ENCODE measurements around the gene ZBTB25.
A peak's percentile ranks its signal among the peaks of the same experiment; 100 is the strongest.

The ZBTB25 gene

GRCh38 chr14:64450255-64450654 is 53.4 kb downstream of the ZBTB25 start:
- TF ChIP-seq GATA2 (IDR thresholded peaks at IDR 0.05; ENCODE audit: low read depth, low read length): no peak
- no peak for TF ChIP-seq GATA3 (IDR thresholded peaks at IDR 0.05; ENCODE audit: low read depth, low read length)

GRCh38 chr14:64447876-64448670 is 55.6 kb downstream of the ZBTB25 start:
- TF ChIP-seq GATA2 (IDR thresholded peaks at IDR 0.05; ENCODE audit: low read depth, low read length) (no peak), GATA3 (IDR thresholded peaks at IDR 0.05; ENCODE audit: low read depth, low read length) (no peak)

GRCh38 chr14:64444984-64445845 is 58.4 kb downstream of the ZBTB25 start:
- TF ChIP-seq GATA2 (IDR thresholded peaks at IDR 0.05; ENCODE audit: low read depth, low read length) (peak; percentile 88), GATA3 (IDR thresholded peaks at IDR 0.05; ENCODE audit: low read depth, low read length) (peak; percentile 76)

DNA sequence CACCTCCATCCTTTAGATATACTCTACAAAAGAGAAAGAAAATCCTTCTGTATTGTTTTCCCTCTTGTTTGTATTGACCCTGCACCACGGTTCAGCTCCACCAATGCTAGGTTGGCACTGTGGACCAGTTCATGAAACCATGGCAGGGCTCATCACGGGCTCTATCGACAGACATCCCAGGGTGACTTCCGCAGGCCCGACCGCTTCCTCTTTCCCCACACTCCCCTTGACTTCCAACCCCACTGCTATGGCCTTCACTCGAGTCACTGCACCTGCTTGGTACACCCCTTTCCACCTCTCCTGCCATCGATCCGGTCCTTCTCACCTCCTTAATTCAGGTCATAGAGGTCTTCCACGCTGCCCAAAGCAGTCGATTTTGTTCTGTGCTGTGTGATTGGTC is 59.5 kb downstream of the ZBTB25 start:
- no peak for TF ChIP-seq GATA3 (IDR thresholded peaks at IDR 0.05; ENCODE audit: low read depth, low read length)
- TF ChIP-seq GATA2 (IDR thresholded peaks at IDR 0.05; ENCODE audit: low read depth, low read length): no peak

- TF ChIP-seq GATA2 (IDR thresholded peaks at IDR 0.05; ENCODE audit: low read depth, low read length): no peak
- no peak for TF ChIP-seq GATA3 (IDR thresholded peaks at IDR 0.05; ENCODE audit: low read depth, low read length)
These were observed 61.2 kb downstream of the ZBTB25 start for GRCh38 chr14:64442300-64442988.

DNA sequence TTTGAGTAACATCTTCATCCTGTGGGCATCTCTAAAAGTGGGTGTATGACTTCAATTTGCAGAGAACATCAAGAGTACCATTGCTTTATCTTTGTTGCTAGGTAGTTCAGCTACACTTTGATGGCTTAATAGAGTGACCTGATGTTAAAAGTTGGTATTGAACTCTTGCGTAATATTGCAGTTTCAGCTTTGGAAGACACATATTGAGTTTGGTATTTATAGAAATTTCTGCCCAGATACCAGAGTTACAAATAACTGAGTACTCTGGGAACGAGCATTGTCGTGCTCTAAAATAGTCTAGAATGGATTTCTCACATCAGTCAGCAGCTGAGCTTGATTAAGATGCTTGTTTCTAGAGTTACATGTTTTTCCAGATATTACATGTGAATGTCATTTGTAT is 63.1 kb downstream of the ZBTB25 start:
- TF ChIP-seq GATA3 (IDR thresholded peaks at IDR 0.05; ENCODE audit: low read depth, low read length): no peak
- no peak for TF ChIP-seq GATA2 (IDR thresholded peaks at IDR 0.05; ENCODE audit: low read depth, low read length)

GRCh38 chr14:64439141-64439540 is 64.5 kb downstream of the ZBTB25 start:
- no peak for TF ChIP-seq GATA3 (IDR thresholded peaks at IDR 0.05; ENCODE audit: low read depth, low read length)
- no peak for TF ChIP-seq GATA2 (IDR thresholded peaks at IDR 0.05; ENCODE audit: low read depth, low read length)

DNA sequence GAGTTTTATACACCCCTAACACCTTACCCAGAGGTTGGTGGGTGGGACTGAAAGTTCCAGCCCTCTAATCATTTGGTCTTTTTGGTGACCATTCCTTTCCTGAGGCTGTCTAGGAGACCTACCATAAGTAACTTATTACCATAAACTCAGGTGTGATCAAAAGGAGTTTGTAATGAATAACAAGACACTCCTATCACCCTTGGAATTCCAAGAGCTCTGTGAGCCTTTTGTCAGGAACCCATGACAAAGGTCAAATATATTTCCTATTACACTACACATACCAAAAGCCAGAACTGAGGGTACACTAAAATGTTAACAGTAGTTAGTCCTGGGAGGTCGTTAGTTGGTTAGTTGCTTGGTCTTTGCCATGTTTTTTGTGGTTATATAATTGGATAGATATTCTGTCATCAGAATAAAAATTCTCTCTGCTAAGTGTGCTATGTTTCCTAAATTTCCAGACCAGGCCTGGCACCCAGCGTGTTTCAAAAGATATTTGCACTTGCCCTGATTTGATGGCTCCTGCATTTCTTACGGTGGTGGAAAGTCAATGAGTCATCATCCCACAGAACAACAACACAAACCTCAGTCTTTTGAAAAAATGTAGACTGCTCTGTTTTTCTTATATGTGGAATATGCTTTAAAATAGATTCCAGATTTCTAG is 65.3 kb downstream of the ZBTB25 start:
- TF ChIP-seq GATA3 (IDR thresholded peaks at IDR 0.05; ENCODE audit: low read depth, low read length): no peak

- TF ChIP-seq GATA2 (IDR thresholded peaks at IDR 0.05; ENCODE audit: low read depth, low read length) (no peak), GATA3 (IDR thresholded peaks at IDR 0.05; ENCODE audit: low read depth, low read length) (no peak)
These were observed 69.1 kb downstream of the ZBTB25 start for GRCh38 chr14:64434528-64434927.

- no peak for TF ChIP-seq GATA2 (IDR thresholded peaks at IDR 0.05; ENCODE audit: low read depth, low read length)
- TF ChIP-seq GATA3 (IDR thresholded peaks at IDR 0.05; ENCODE audit: low read depth, low read length): no peak
These were observed 79.7 kb downstream of the ZBTB25 start for GRCh38 chr14:64423987-64424386.

- TF ChIP-seq GATA2 (IDR thresholded peaks at IDR 0.05; ENCODE audit: low read depth, low read length) (no peak), GATA3 (IDR thresholded peaks at IDR 0.05; ENCODE audit: low read depth, low read length) (no peak)
These were observed 80.9 kb downstream of the ZBTB25 start for GRCh38 chr14:64422756-64423155.

DNA sequence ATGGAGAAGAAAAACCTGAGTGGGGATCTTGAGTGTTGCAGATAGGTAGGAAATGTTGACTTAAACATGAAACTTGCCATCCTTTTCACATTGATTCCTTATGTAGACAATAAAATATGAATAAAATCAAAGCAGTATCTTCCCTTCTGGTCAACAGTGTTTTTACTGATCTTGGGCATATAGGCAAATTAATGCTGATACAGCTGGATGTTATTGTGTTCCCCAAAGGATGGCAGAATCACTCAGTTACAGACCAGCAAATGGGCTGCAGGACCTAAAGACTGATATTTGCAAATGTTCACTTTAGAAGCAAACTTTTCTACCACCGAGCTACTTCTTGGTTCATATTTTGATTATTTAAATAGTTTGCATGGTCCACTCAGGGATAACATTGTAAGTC is 81.6 kb downstream of the ZBTB25 start:
- no peak for TF ChIP-seq GATA2 (IDR thresholded peaks at IDR 0.05; ENCODE audit: low read depth, low read length)
- no peak for TF ChIP-seq GATA3 (IDR thresholded peaks at IDR 0.05; ENCODE audit: low read depth, low read length)

DNA sequence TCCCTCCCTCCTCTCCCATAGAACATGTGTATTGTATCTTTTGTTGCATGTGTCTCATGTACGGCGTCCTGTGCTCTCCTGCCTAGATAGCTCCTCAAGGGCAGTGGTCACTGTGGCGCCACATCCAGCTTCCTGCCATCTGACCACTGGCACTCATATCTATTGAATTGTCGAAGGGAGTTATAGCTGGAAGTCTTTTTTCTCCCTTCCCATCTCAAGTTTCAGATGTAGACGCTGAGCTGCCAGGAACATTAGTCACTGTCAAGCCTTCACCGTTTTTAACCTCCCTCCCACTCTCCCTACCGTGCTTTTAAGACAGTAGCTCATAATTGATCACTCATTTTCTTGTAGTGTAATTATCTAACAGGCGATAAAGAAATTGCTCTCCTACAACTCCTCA is 82.5 kb downstream of the ZBTB25 start:
- TF ChIP-seq GATA3 (IDR thresholded peaks at IDR 0.05; ENCODE audit: low read depth, low read length): no peak

GRCh38 chr14:64419003-64419402 is 84.6 kb downstream of the ZBTB25 start:
- TF ChIP-seq GATA2 (IDR thresholded peaks at IDR 0.05; ENCODE audit: low read depth, low read length) (no peak), GATA3 (IDR thresholded peaks at IDR 0.05; ENCODE audit: low read depth, low read length) (no peak)
